Activated naive CD8-positive, alpha-beta T cell treated with anti-CD3 and anti-CD28 coated beads, Interleukin-2, amount 50 U/mL, for 24 hours (primary cell): Measurements from ENCODE around the gene SLC16A12.
"Not testable (repeated sequence)": the region's sequence is repeated elsewhere in the genome, so short reads cannot be mapped to it uniquely, and the experiment has no call there.

ENCODE experiments used
- ATAC-seq: fragments of 150-1000 bp; cut with Tn5 transposase; one replicate; pipeline ENCODE4 v1.10.0; 2021
- DNase-seq: peaks from one replicate; pipeline ENCODE4 v3.0.0; 2021
- H3K27ac Mint-ChIP-seq: one replicate; pipeline ENCODE4 v1.8.0; 2021; ENCODE audit warnings: mild to moderate bottlenecking, mixed read lengths
- H3K27me3 Mint-ChIP-seq: one replicate; pipeline ENCODE4 v1.8.0; 2021; ENCODE audit warnings: mixed read lengths
- H3K36me3 Mint-ChIP-seq: one replicate; pipeline ENCODE4 v1.8.0; 2021; ENCODE audit warnings: low read depth, mixed read lengths
- H3K4me1 Mint-ChIP-seq: one replicate; pipeline ENCODE4 v1.8.0; 2021; ENCODE audit warnings: mixed read lengths
- H3K4me3 Mint-ChIP-seq: one replicate; pipeline ENCODE4 v1.8.0; 2021; ENCODE audit warnings: mild to moderate bottlenecking, moderate library complexity, mixed read lengths
- H3K9me3 Mint-ChIP-seq: one replicate; pipeline ENCODE4 v1.8.0; 2021; ENCODE audit warnings: mixed read lengths

SLC16A12 gene

DNA sequence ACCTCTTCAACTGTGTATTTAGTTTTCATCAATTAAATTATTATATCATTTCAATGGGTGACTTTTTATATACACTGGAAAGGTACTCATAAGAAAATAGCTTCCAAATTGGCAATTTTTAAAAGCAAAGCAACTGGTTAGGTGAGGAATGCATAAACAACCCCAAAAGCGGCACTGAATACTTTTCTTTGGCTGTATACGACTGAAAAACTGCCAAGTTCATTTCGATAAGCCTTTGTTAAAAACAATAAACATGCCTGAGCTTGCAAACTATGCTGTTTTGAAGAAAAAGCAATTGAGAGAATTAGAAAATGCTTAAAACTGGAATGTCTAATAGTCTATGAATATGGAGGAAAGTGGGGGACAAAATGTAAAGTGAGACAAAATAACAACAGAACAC, 2.9 kb downstream of the SLC16A12 start:
- peaks cover 9% of the 10 kb centered on the region for H3K4me1 Mint-ChIP-seq
- DNase-seq (no peak), ATAC-seq (no peak)
- no peak overlapping the region for H3K4me3 Mint-ChIP-seq
- H3K9me3 Mint-ChIP-seq: no peaks in the 10 kb centered on the region
- H3K27ac Mint-ChIP-seq: no peak overlapping the region
- peaks cover 63% of the 10 kb centered on the region for H3K27me3 Mint-ChIP-seq
- no peaks in the 10 kb centered on the region for H3K36me3 Mint-ChIP-seq

DNA sequence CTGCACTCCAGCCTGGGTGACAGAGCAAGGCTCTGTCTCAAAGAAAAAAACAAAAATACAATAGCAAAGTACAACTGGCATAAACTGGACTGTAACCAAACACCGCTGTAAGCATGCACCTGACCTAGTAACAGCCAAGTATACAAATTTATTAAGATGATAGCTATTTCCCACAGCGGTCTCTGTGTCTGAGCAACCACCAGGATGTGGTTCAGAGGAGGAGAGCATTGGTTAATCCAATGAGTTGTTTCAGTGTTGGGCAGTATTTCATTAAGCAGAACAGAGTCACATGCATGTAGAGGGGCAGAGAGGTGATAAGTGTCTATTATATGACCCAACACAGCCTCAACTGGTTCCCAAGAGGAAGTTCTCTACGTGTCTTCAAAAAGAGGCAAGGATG, 4.0 kb downstream of the SLC16A12 start:
- ATAC-seq (no peak), DNase-seq (no peak)
- Mint-ChIP-seq H3K9me3 (no peaks in the 10 kb centered on the region), H3K27me3 (peaks cover 54% of the 10 kb centered on the region), H3K36me3 (no peaks in the 10 kb centered on the region), H3K27ac (no peak overlapping the region), H3K4me3 (no peak overlapping the region), H3K4me1 (peaks cover 9% of the 10 kb centered on the region)

DNA sequence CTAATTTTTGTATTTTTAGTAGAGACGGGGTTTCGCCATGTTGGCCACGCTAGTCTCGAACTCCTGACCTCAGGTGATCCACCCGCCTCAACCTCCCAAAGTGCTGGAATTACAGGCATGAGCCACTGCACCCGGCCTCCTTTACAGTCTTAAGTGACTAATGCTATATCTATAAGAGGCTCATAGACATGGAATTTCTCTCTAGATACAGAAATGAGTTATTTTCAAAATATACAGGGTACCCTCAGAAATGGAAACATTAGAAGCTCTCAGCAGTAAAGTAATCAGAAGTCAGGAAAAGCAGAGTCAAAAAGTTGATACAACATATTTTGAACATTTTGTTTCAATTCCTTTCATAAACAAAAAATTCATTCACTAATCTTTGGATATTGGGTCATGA, 5.7 kb downstream of the SLC16A12 start:
- H3K27me3 Mint-ChIP-seq: peaks cover 42% of the 10 kb centered on the region
- H3K4me3 Mint-ChIP-seq, H3K27ac Mint-ChIP-seq, H3K9me3 Mint-ChIP-seq, DNase-seq, H3K4me1 Mint-ChIP-seq, H3K36me3 Mint-ChIP-seq, ATAC-seq: not testable (repeated sequence)

DNA sequence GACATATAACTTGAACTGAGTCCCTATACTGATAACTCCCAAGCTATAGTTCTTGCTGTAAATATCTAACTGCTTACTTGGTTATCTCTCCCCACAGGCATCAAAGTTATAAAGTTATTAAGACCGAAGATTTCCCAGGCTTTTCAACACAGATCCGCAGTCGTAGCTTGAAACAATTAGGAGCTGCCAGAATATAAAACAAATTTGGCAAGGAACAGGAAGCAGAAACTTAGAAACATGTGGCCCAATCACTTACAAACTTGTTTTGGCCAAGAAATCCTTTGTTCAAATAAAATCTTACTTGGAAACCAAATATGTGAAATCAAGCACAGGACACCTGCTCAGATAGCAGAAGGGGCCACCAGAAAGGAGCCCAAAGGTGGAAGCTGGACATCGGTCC, 9.0 kb downstream of the SLC16A12 start:
- ATAC-seq (no peak), DNase-seq (no peak)
- no peak overlapping the region for H3K4me3 Mint-ChIP-seq
- H3K27ac Mint-ChIP-seq: no peak overlapping the region
- no peaks in the 10 kb centered on the region for H3K9me3 Mint-ChIP-seq
- no peaks in the 10 kb centered on the region for H3K36me3 Mint-ChIP-seq
- no peaks in the 10 kb centered on the region for H3K4me1 Mint-ChIP-seq
- H3K27me3 Mint-ChIP-seq: peaks cover 14% of the 10 kb centered on the region

DNA sequence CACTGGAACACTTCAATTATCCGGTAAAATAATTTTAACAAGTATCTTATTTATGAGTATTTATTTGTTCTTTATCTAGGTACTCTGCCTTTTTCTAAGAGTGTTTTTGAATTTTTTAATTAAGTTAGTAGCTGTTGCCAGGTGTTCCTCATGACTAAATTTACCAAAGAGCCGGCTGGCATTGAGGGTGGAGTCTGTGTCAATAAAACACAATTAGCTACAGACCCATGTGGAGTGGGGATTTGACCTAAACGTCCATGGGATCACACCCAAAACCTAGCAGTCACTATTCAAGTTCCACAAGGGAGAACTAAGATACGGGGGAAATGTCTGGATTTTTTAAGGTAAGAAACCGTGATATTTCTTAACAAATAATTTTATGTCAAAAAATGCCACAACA, 9.8 kb downstream of the SLC16A12 start:
- no peak overlapping the region for H3K27ac Mint-ChIP-seq
- H3K4me3 Mint-ChIP-seq: no peak overlapping the region
- peaks cover 9% of the 10 kb centered on the region for H3K27me3 Mint-ChIP-seq
- no peaks in the 10 kb centered on the region for H3K9me3 Mint-ChIP-seq
- DNase-seq: no peak
- ATAC-seq: no peak
- H3K4me1 Mint-ChIP-seq: no peaks in the 10 kb centered on the region
- H3K36me3 Mint-ChIP-seq: no peaks in the 10 kb centered on the region

DNA sequence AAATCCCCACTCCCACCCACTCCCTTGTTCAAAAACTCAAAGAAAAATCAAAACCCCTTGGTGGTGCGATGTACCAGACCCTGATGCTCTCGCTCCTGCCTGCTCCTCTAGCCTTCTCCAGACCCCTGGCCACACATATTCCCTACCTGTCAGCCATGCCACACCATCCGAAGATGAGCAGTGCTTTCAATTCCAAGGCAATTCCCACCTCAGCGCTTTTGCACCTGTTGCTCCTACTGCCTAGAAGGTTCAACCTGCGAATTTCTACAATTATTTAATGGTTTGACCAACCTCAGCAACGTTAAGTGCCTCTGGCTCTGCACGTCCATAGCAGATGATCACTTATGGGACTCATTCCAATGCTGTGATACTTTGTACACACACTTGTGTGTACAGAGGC, 11.1 kb downstream of the SLC16A12 start:
- Mint-ChIP-seq H3K4me3 (no peak overlapping the region), H3K9me3 (no peaks in the 10 kb centered on the region), H3K4me1 (no peaks in the 10 kb centered on the region), H3K27ac (no peak overlapping the region), H3K27me3 (peaks cover 3% of the 10 kb centered on the region), H3K36me3 (no peaks in the 10 kb centered on the region)
- DNase-seq (no peak), ATAC-seq (no peak)

DNA sequence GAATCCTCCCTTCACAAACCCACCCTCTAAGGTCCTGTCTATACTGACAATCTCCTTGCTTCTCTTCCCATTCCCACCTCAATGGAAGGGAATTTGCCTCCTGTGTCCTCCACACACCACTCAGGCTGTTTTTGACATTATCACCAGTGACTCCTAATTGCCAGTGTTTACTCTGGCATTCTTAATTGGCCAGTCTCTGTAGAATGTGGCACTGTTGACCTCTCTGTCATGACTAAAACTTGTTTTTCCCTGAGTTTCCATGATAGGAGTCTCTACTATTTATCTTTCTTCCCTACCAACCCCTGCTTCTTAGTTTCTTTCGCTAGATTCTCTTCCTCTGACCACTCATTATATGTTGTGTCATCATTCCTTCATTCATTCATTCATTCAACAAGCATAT, 12.1 kb downstream of the SLC16A12 start:
- no peaks in the 10 kb centered on the region for H3K4me1 Mint-ChIP-seq
- H3K27ac Mint-ChIP-seq: no peak overlapping the region
- H3K4me3 Mint-ChIP-seq: no peak overlapping the region
- no peaks in the 10 kb centered on the region for H3K36me3 Mint-ChIP-seq
- no peak for DNase-seq
- no peaks in the 10 kb centered on the region for H3K9me3 Mint-ChIP-seq
- H3K27me3 Mint-ChIP-seq: peaks cover 3% of the 10 kb centered on the region
- no peak for ATAC-seq

DNA sequence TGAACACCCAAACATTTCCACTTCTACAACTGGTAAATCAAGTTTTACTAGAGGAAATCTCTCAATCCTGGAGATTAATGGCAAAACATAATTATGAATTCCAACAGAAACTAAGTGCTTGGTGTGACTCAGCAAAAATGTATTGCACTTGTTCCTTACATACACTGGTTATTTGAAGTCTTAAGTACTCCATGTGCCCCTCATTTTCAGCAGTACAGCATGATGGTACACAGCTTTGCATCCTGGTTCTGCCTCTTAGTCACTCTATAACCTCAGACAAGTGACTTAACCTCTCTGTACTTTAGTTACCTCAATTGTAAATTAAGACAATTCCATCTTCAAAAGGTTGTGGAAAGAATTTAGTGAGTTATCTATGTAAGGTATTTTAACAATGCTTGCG, 12.9 kb downstream of the SLC16A12 start:
- H3K36me3 Mint-ChIP-seq: no peaks in the 10 kb centered on the region
- no peak overlapping the region for H3K27ac Mint-ChIP-seq
- H3K27me3 Mint-ChIP-seq: peaks cover 3% of the 10 kb centered on the region
- H3K4me1 Mint-ChIP-seq: no peaks in the 10 kb centered on the region
- DNase-seq (no peak), ATAC-seq (no peak)
- H3K4me3 Mint-ChIP-seq: no peak overlapping the region
- no peaks in the 10 kb centered on the region for H3K9me3 Mint-ChIP-seq

DNA sequence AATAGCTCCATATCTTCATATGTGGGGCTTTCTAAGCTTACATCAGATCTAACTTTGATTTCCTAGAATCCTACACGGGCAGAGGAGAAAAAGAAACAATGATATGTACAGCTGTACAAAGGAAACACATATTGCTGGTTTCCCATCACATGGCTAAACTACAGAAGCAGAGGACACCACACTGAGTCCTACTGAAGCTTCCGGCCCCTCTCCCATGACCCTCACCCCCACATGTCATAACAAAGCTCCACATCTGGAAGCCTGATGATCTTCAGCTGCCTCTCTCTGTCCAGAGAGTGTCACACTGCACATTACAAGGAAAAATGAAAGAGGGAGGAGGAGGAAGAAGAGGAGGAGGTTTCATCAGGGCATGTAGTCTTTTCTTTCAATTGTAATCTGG, 14.0 kb downstream of the SLC16A12 start:
- Mint-ChIP-seq H3K4me1 (no peaks in the 10 kb centered on the region), H3K36me3 (no peaks in the 10 kb centered on the region), H3K4me3 (no peak overlapping the region), H3K27me3 (peaks cover 3% of the 10 kb centered on the region), H3K27ac (no peak overlapping the region), H3K9me3 (no peaks in the 10 kb centered on the region)
- ATAC-seq (no peak), DNase-seq (no peak)

DNA sequence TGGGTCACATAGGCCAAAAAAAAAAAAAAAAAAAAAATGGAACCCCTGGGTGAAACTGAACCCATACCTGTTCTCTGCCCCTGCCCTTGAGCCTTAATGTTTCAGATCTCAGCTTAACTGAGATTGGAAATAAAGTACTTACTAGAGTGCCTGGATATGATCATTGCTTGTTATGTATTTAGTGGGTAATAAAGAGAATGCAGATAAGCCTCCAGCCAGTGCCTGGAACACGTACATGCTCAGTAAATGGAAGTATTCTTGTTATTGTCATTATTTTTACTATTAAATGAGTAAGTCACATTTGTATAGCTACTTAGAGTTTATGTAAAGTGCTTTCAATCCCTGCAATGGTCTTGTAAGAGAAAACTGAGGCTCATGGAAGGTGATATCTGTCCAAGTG, 14.7 kb downstream of the SLC16A12 start:
- H3K27ac Mint-ChIP-seq: no peak overlapping the region
- H3K27me3 Mint-ChIP-seq: peaks cover 3% of the 10 kb centered on the region
- H3K36me3 Mint-ChIP-seq: no peaks in the 10 kb centered on the region
- ATAC-seq (no peak), DNase-seq (no peak)
- H3K9me3 Mint-ChIP-seq: no peaks in the 10 kb centered on the region
- no peak overlapping the region for H3K4me3 Mint-ChIP-seq
- no peaks in the 10 kb centered on the region for H3K4me1 Mint-ChIP-seq

DNA sequence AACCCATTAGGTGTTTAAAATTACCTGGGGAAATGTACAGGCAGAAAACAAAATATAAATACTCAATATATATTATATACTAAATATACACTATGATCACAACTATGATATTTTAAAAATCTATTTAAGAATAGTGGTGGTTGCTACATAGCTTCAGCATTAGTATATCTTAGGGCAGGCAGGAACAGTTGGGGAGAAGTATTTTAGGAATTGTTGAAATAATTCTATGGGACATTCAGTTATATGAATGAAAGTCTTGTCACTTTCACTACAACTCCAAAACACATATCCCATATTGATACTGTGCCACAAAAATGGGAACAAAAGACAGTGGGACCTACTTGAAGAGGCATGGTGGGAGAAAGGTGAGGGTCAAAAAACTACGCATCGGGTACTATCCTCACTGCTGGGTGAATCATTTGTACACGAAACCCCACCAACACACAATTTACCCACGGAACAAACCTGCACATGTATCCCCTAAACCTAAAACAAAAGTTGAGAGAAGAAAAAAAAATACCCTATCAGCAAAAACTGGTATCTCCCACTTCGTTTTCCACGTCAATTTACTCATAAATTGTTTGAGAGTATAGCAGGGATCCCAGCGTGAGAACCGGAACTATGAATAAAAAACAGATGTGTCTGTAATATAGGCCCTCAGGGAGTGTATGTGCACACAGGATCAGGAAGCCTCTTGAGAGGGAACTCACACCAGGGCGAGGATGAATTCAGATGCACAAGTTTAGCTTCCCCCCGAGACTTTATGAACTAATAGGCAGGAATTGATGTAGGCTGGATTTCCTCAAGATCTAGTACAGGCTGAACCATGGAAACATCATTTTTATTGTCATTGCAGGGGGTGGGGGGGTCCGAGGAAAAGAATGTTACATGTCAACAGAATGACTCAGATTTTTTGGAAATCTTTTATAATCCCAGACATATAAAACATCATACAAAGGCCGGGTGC, 16.2 kb downstream of the SLC16A12 start:
- ATAC-seq (no peak), DNase-seq (no peak)
- Mint-ChIP-seq H3K27ac (no peak overlapping the region), H3K27me3 (no peaks in the 10 kb centered on the region), H3K4me1 (no peaks in the 10 kb centered on the region), H3K36me3 (no peaks in the 10 kb centered on the region), H3K9me3 (no peaks in the 10 kb centered on the region), H3K4me3 (no peak overlapping the region)

DNA sequence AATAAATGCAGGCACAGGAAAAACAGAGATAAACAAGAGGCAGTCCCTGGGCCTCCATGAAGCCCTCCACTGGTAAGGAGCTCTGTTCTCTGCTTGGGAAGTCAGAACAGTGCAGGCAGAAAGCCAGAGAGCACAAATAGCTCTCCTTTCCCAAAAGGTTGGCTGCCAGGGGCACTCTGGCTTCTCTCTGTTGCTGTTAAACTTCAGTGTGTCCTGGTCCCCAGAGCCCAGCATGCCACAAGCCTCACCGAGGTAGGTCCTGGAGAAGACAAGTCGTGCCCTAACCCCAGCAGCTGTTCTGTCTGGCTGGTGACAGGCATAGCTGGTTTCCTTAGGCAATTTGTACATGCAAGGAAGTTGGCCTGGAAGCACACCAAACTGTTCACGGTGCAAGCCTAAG, 17.3 kb downstream of the SLC16A12 start:
- Mint-ChIP-seq H3K4me3 (no peak overlapping the region), H3K4me1 (no peaks in the 10 kb centered on the region), H3K36me3 (no peaks in the 10 kb centered on the region), H3K27me3 (no peaks in the 10 kb centered on the region), H3K27ac (no peak overlapping the region), H3K9me3 (no peaks in the 10 kb centered on the region)
- ATAC-seq: no peak
- no peak for DNase-seq

DNA sequence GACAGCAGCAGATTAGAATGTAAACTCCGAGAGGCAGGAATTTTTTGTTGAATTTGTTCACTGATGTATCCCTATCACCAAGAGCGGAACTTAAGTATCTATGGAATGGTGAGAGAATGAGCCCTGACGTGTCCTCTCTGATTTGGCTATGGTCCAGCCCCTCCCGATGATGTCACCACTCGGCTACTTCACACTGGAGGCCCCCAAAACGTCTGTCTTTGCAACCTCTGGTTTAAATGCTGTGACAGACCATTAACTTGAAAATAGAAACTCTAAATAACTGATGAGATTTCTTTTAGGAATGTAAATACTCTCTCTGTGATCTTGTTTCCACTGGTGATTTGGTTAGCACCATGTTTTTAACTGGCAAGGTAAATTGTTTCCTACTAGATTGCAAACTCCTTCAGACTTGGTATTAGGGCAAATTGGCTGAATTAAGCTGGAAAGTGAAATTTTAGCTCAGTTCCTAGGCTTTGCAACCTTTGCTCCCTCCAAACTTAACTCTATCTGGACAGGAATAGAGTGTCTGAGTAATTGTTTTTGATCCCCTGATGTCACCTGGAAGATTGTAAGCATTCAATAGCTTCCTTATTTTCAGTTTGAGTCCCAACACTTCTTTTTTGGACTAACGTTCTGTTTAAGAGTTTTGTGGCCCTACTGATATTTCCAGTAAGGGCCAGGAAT, 19.1 kb downstream of the SLC16A12 start:
- Mint-ChIP-seq H3K4me1 (no peaks in the 10 kb centered on the region), H3K36me3 (no peaks in the 10 kb centered on the region), H3K27ac (no peak overlapping the region), H3K9me3 (no peaks in the 10 kb centered on the region), H3K27me3 (no peaks in the 10 kb centered on the region), H3K4me3 (no peak overlapping the region)
- DNase-seq (no peak), ATAC-seq (no peak)

DNA sequence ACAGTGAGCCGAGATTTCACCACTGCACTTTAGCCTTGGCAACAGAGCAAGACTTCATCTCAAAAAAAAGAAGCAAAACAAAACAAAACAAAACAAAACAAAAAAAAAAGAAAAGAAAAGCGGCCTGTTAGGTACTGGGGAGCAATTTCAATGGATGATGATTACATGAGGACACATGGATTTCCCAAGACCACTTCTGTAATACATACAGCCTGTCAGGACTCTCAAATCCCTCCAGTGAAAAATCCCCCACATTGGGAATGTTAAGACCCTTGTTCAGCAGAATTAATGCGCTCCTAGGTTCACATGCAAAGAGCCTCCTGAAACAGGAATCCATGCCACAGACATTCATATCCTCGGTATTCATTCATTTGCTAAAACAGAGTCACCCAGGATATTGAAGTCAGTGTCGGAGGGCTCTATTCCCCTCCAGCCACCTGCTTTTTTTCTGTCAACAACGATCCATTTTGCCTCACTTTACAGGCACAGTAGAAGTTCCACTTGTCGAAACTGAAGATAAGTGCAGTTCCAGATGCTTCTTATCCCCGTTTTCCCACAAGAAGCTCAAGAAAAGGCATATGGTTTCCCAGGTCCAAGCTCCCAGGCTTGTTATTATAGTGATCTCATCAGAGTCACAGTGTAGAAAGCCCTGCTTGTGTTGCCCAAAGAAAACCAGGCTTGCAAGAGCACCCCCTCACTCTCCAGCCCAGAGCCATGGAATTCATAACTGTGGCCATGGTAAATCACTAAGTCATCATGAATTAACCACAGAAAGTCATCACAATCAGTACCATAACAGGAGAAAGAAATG, 20.2 kb downstream of the SLC16A12 start:
- Mint-ChIP-seq H3K27me3 (no peaks in the 10 kb centered on the region), H3K4me3 (no peak overlapping the region), H3K4me1 (no peaks in the 10 kb centered on the region), H3K27ac (no peak overlapping the region), H3K36me3 (no peaks in the 10 kb centered on the region), H3K9me3 (no peaks in the 10 kb centered on the region)
- DNase-seq (no peak), ATAC-seq (no peak)

DNA sequence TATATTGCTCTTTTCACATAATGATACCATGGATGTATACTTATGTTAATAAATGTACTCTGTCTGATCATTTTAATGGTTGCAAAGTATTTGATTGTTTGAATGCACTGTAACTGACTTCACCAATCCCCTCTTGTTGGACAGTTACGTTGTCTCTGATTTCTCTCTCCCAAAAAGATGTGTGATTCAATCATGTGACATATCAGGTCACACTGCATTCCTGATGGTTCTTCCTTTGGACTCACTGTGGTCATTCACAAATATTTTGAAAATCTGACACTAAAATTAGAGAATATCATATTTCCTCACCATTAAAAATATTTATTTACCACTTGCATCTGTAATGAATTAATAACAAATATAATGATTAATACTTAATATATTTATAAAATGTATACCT, 22.2 kb downstream of the SLC16A12 start:
- H3K27ac Mint-ChIP-seq: no peak overlapping the region
- DNase-seq (no peak), ATAC-seq (no peak)
- H3K27me3 Mint-ChIP-seq: no peaks in the 10 kb centered on the region
- H3K36me3 Mint-ChIP-seq: no peaks in the 10 kb centered on the region
- H3K4me3 Mint-ChIP-seq: no peak overlapping the region
- H3K9me3 Mint-ChIP-seq: no peaks in the 10 kb centered on the region
- H3K4me1 Mint-ChIP-seq: no peaks in the 10 kb centered on the region
